GM23338 (cell line): Measurements from ENCODE around the gene TBC1D14.

ENCODE experiments used
- EZH2 ChIP-seq: fragments of 200-600 bp; sonication (generic); IDR thresholded peaks from one replicate; pipeline ENCODE4 v1.8.0; 2017; ENCODE audit warnings: antibody characterized with exemption, mild to moderate bottlenecking, low read depth; ENCODE audit not compliant: unreplicated experiment
- NANOG ChIP-seq: IDR thresholded peaks from 2 replicates; pipeline ENCODE4 v1.6.1; 2016; ENCODE audit warnings: antibody characterized with exemption, borderline replicate concordance
- POLR2AphosphoS5 ChIP-seq: IDR thresholded peaks from 2 replicates; pipeline ENCODE4 v1.6.1; 2016; ENCODE audit warnings: antibody characterized with exemption, low read depth
- REST ChIP-seq: IDR thresholded peaks from one replicate; pipeline ENCODE4 v1.6.1; 2018; ENCODE audit warnings: antibody characterized with exemption; ENCODE audit not compliant: unreplicated experiment
- TF ChIP-seq, protein P1 (sequence below), 2 experiments: fragments of 200-600 bp in 1 of 2; sonication (generic) in 1 of 2; conservative IDR thresholded peaks; 2 replicates each; pipeline versions ENCODE4 v1.5.1 to v1.6.1; 2016 to 2017; ENCODE audit warnings: antibody characterized with exemption in 2 of 2, low read depth in 2 of 2, mild to moderate bottlenecking in 2 of 2, moderate library complexity in 1 of 2

GRCh38 chr4:6878451-6879059, 31.1 kb upstream of the TBC1D14 start:
- TF ChIP-seq REST (no peak), POLR2AphosphoS5 (no peak), EZH2 (no peak), NANOG (no peak)
- TF ChIP-seq, protein P1, sequence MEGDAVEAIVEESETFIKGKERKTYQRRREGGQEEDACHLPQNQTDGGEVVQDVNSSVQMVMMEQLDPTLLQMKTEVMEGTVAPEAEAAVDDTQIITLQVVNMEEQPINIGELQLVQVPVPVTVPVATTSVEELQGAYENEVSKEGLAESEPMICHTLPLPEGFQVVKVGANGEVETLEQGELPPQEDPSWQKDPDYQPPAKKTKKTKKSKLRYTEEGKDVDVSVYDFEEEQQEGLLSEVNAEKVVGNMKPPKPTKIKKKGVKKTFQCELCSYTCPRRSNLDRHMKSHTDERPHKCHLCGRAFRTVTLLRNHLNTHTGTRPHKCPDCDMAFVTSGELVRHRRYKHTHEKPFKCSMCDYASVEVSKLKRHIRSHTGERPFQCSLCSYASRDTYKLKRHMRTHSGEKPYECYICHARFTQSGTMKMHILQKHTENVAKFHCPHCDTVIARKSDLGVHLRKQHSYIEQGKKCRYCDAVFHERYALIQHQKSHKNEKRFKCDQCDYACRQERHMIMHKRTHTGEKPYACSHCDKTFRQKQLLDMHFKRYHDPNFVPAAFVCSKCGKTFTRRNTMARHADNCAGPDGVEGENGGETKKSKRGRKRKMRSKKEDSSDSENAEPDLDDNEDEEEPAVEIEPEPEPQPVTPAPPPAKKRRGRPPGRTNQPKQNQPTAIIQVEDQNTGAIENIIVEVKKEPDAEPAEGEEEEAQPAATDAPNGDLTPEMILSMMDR (conservative IDR thresholded peaks at IDR 0.05; ENCODE audit: low read depth in 2 of 2), result no peak
